HL-60 (cell line): ENCODE data around the gene PRDM5.

Experiments
- DNase-seq, 2 experiments: peaks; one replicate each; pipeline ENCODE4 v3.0.0-alpha.2; 2010 to 2020; ENCODE audit warnings: low read depth in 1 of 2, low spot score in 1 of 2
- H3K27ac ChIP-seq: fragments of 250-450 bp; sonication (Bioruptor Pico); replicated peaks from 2 replicates; pipeline ENCODE4 v1.5.1; 2020; ENCODE audit warnings: mild to moderate bottlenecking, moderate library complexity
- H3K27me3 ChIP-seq: fragments of 250-450 bp; sonication (Bioruptor Pico); 2 replicates; pipeline ENCODE4 v1.5.1; 2021; ENCODE audit warnings: mild to moderate bottlenecking, moderate library complexity; ENCODE audit not compliant: insufficient read depth, poor library complexity, severe bottlenecking
- H3K4me3 ChIP-seq: replicated peaks from 2 replicates; pipeline ENCODE4 v1.5.1; 2011; ENCODE audit warnings: mild to moderate bottlenecking, control low read depth, low read length; ENCODE audit not compliant: insufficient read depth
- GABPA ChIP-seq: IDR thresholded peaks from 2 replicates; pipeline ENCODE4 v1.6.1; 2012; ENCODE audit warnings: low read depth
- POLR2AphosphoS5 ChIP-seq: IDR thresholded peaks from 2 replicates; pipeline ENCODE4 v1.6.1; 2012; ENCODE audit warnings: low read depth
- SPI1 ChIP-seq: IDR thresholded peaks from 2 replicates; pipeline ENCODE4 v1.6.1; 2012; ENCODE audit warnings: low read depth, mild to moderate bottlenecking, borderline replicate concordance
- TF ChIP-seq, protein P1 (sequence below): IDR thresholded peaks from 2 replicates; pipeline ENCODE4 v1.6.1; 2012; ENCODE audit warnings: low read depth; ENCODE audit not compliant: insufficient replicate concordance
- TF ChIP-seq, protein P2 (sequence below): IDR thresholded peaks from one replicate; pipeline ENCODE4 v1.5.1; 2011; ENCODE audit warnings: low read length, control low read depth, inconsistent platforms; ENCODE audit not compliant: insufficient read depth

PRDM5 gene

GRCh38 chr4:120730777-120731320 is 191.7 kb downstream of the PRDM5 start:
- H3K4me3 ChIP-seq = no peak overlapping the region

GRCh38 chr4:120728892-120729675 is 193.4 kb downstream of the PRDM5 start:
- no peak overlapping the region for H3K4me3 ChIP-seq
- no peak overlapping the region for H3K27ac ChIP-seq
- TF ChIP-seq SPI1 (no peak), GABPA (no peak), POLR2AphosphoS5 (no peak)
- TF ChIP-seq, protein P1, sequence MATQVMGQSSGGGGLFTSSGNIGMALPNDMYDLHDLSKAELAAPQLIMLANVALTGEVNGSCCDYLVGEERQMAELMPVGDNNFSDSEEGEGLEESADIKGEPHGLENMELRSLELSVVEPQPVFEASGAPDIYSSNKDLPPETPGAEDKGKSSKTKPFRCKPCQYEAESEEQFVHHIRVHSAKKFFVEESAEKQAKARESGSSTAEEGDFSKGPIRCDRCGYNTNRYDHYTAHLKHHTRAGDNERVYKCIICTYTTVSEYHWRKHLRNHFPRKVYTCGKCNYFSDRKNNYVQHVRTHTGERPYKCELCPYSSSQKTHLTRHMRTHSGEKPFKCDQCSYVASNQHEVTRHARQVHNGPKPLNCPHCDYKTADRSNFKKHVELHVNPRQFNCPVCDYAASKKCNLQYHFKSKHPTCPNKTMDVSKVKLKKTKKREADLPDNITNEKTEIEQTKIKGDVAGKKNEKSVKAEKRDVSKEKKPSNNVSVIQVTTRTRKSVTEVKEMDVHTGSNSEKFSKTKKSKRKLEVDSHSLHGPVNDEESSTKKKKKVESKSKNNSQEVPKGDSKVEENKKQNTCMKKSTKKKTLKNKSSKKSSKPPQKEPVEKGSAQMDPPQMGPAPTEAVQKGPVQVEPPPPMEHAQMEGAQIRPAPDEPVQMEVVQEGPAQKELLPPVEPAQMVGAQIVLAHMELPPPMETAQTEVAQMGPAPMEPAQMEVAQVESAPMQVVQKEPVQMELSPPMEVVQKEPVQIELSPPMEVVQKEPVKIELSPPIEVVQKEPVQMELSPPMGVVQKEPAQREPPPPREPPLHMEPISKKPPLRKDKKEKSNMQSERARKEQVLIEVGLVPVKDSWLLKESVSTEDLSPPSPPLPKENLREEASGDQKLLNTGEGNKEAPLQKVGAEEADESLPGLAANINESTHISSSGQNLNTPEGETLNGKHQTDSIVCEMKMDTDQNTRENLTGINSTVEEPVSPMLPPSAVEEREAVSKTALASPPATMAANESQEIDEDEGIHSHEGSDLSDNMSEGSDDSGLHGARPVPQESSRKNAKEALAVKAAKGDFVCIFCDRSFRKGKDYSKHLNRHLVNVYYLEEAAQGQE = no peak
- TF ChIP-seq, protein P2, sequence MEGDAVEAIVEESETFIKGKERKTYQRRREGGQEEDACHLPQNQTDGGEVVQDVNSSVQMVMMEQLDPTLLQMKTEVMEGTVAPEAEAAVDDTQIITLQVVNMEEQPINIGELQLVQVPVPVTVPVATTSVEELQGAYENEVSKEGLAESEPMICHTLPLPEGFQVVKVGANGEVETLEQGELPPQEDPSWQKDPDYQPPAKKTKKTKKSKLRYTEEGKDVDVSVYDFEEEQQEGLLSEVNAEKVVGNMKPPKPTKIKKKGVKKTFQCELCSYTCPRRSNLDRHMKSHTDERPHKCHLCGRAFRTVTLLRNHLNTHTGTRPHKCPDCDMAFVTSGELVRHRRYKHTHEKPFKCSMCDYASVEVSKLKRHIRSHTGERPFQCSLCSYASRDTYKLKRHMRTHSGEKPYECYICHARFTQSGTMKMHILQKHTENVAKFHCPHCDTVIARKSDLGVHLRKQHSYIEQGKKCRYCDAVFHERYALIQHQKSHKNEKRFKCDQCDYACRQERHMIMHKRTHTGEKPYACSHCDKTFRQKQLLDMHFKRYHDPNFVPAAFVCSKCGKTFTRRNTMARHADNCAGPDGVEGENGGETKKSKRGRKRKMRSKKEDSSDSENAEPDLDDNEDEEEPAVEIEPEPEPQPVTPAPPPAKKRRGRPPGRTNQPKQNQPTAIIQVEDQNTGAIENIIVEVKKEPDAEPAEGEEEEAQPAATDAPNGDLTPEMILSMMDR = no peak
- no peaks in the 10 kb centered on the region for H3K27me3 ChIP-seq
- DNase-seq = no peak

More at GRCh38 chr4:120730777-120731320, 191.7 kb downstream of the PRDM5 start:
- Histone ChIP-seq H3K27ac (no peak overlapping the region), H3K27me3 (no peaks in the 10 kb centered on the region)
- DNase-seq = no peak
- TF ChIP-seq POLR2AphosphoS5 = no peak
- TF ChIP-seq, protein P2 = no peak

GRCh38 chr4:120725639-120726580 is 196.6 kb downstream of the PRDM5 start:
- H3K4me3 ChIP-seq = no peak overlapping the region
- no peak for DNase-seq
- H3K27ac ChIP-seq = no peak overlapping the region
- TF ChIP-seq POLR2AphosphoS5 = no peak
- TF ChIP-seq, protein P2 = no peak
- no peak for TF ChIP-seq GABPA
- TF ChIP-seq SPI1 = no peak
- TF ChIP-seq, protein P1 = no peak
- H3K27me3 ChIP-seq = no peaks in the 10 kb centered on the region
